Prostate gland (tissue), 2 donors: ENCODE results near the gene TMPRSS6.

ENCODE experiments used
- CTCF ChIP-seq, 4 experiments: fragments of 200-600 bp in 2 of 4; fragments of 450-650 bp in 2 of 4; sonication (generic) in 2 of 4; IDR thresholded peaks; 1 replicate in 3 of 4; 2 replicates in 1 of 4; pipeline ENCODE4 v1.5.1; 2016 to 2019; ENCODE audit warnings: antibody characterized with exemption in 4 of 4, mild to moderate bottlenecking in 2 of 4, moderate library complexity in 2 of 4
- POLR2A ChIP-seq: fragments of 450-650 bp; IDR thresholded peaks from one replicate; pipeline ENCODE4 v1.6.1; 2016; ENCODE audit warnings: antibody characterized with exemption, mild to moderate bottlenecking

GRCh38 chr22:37133304-37134018 is 23.9 kb upstream of the TMPRSS6 start:
- TF ChIP-seq CTCF (IDR thresholded peaks at IDR 0.05) (no peak), POLR2A (no peak)
